Measurements from ENCODE around the gene C1D.

C1D gene

DNA sequence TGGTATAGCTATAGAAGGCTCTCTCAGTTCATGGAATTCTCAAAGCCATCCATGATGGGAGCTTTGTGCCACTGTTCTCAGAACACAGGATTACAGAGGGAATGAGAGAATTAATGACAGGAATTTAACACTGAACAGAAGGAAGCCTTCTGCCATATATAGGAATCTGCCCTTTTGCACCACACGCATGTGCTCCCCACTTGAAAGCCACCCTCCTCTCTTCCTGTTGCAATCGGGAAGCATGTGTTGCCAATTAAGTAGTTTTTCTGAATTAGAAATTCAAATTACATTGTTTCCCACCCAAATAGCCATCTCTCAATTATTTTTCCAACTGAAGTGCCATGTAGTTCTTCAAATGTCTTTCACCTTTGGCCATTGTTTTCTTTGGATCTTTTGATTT is 71.3 kb downstream of the C1D start:
- ChIA-PET POLR2A (no interaction called here), CTCF (no interaction called here)
- no peak for TF ChIP-seq CTCF (IDR thresholded peaks at IDR 0.05; ENCODE audit: control extremely low read depth, extremely low read depth, low read depth, missing control alignments)
- DNase-seq (ENCODE audit: extremely low spot score): no peak

Data from GM10248 (cell line).